SK-N-SH (cell line): Measurements from ENCODE around the gene PPP1R27. TPM values are rescaled to one million over a fixed set of nuclear protein-coding genes. Genes with fewer than 3 reads are reported as not detected.

Experiments used
- CTCF ChIA-PET: fragments of 300-600, 350-600 bp; formaldehyde crosslinking; extraction: SDS; loops from one replicate; lab custom pipeline; 2021; lab: Yijun Ruan, JAX
- POLR2A ChIA-PET: fragments of 350-600 bp; sonication (Branson Sonifier 250); formaldehyde crosslinking; extraction: SDS; loops from one replicate; lab custom pipeline; 2020; ENCODE audit warnings: antibody characterized with exemption, inconsistent platforms; lab: Yijun Ruan, JAX
- DNase-seq: peaks from one replicate; pipeline ENCODE4 v3.0.0; 2012
- H2AFZ ChIP-seq: fragments of 200-600 bp; sonication (generic); 2 replicates; pipeline ENCODE4 v1.8.1; 2016; ENCODE audit warnings: antibody characterized with exemption, mild to moderate bottlenecking, low read depth
- H3F3A ChIP-seq: fragments of 200-600 bp; sonication (generic); replicated peaks from 2 replicates; pipeline ENCODE3; 2016; ENCODE audit warnings: antibody characterized with exemption, mild to moderate bottlenecking; ENCODE audit not compliant: insufficient read depth
- H3K27ac ChIP-seq, 2 experiments: fragments of 200-500 bp in 1 of 2; fragments of 200-600 bp in 1 of 2; sonication (Bioruptor generic) in 1 of 2; sonication (generic), shearing (Covaris generic) in 1 of 2; 2 replicates each; pipeline versions ENCODE4 v1.5.1 to v1.6.1; 2014 to 2016; ENCODE audit warnings: low read depth in 2 of 2, inconsistent platforms in 1 of 2, low read length in 1 of 2, mild to moderate bottlenecking in 1 of 2, mixed read lengths in 1 of 2
- H3K27me3 ChIP-seq: fragments of 200-600 bp; sonication (generic), shearing (Covaris generic); 2 replicates; pipeline ENCODE4 v1.6.1; 2016; ENCODE audit warnings: mixed run types; ENCODE audit not compliant: insufficient read depth
- H3K36me3 ChIP-seq, 2 experiments: fragments of 200-500 bp in 1 of 2; fragments of 200-600 bp in 1 of 2; sonication (Bioruptor generic) in 1 of 2; sonication (generic) in 1 of 2; replicated peaks in 1 of 2; 2 replicates each; pipeline versions ENCODE3 to v1.5.1; 2014 to 2016; ENCODE audit warnings: low read length in 1 of 2, mild to moderate bottlenecking in 1 of 2; ENCODE audit not compliant: insufficient read depth in 2 of 2, control insufficient read depth in 1 of 2
- H3K4me1 ChIP-seq, 2 experiments: fragments of 200-500 bp in 1 of 2; fragments of 200-600 bp in 1 of 2; sonication (Bioruptor generic) in 1 of 2; sonication (generic), shearing (Covaris generic) in 1 of 2; 2 replicates each; pipeline versions ENCODE4 v1.5.1 to v1.6.1; 2014 to 2016; ENCODE audit warnings: low read depth in 1 of 2, low read length in 1 of 2, mixed run types in 1 of 2; ENCODE audit not compliant: insufficient read depth in 2 of 2, control insufficient read depth in 1 of 2
- H3K4me2 ChIP-seq: fragments of 200-600 bp; sonication (generic), shearing (Covaris generic); 2 replicates; pipeline ENCODE4 v1.6.1; 2017; ENCODE audit warnings: mixed run types
- H3K4me3 ChIP-seq, 2 experiments: fragments of 200-500 bp in 1 of 2; fragments of 200-600 bp in 1 of 2; sonication (Bioruptor generic) in 1 of 2; sonication (generic), shearing (Covaris generic) in 1 of 2; 2 replicates each; pipeline versions ENCODE4 v1.5.1 to v1.8.1; 2014 to 2016; ENCODE audit warnings: low read depth in 2 of 2, inconsistent platforms in 1 of 2, low read length in 1 of 2, mild to moderate bottlenecking in 1 of 2, mixed read lengths in 1 of 2, moderate library complexity in 1 of 2
- H3K79me2 ChIP-seq: fragments of 200-600 bp; sonication (generic); 2 replicates; pipeline ENCODE4 v1.8.1; 2017; ENCODE audit warnings: mild to moderate bottlenecking; ENCODE audit not compliant: insufficient read depth
- H3K9ac ChIP-seq: fragments of 200-600 bp; sonication (generic); 2 replicates; pipeline ENCODE4 v1.6.1; 2017; ENCODE audit warnings: mixed run types
- H3K9me2 ChIP-seq: fragments of 200-600 bp; sonication (generic); 2 replicates; pipeline ENCODE4 v1.6.1; 2017; ENCODE audit warnings: mixed run types
- H3K9me3 ChIP-seq: fragments of 200-600 bp; sonication (generic); 2 replicates; pipeline ENCODE4 v1.6.1; 2017; ENCODE audit warnings: mixed run types, mild to moderate bottlenecking, moderate library complexity
- H4K20me1 ChIP-seq: fragments of 200-600 bp; sonication (generic); 2 replicates; pipeline ENCODE4 v1.6.1; 2017; ENCODE audit warnings: mild to moderate bottlenecking, mixed run types; ENCODE audit not compliant: insufficient read depth
- CHD2 ChIP-seq: fragments of 150-350 bp; IDR thresholded peaks from 2 replicates; pipeline ENCODE4 v1.6.1; 2018; ENCODE audit warnings: low read length; ENCODE audit not compliant: partially characterized antibody
- CTCF ChIP-seq: fragments of 200-600 bp; sonication (generic); IDR thresholded peaks from 2 replicates; pipeline ENCODE4 v1.6.1; 2017; ENCODE audit warnings: antibody characterized with exemption, mild to moderate bottlenecking, moderate library complexity
- ELF1 ChIP-seq: IDR thresholded peaks from 2 replicates; pipeline ENCODE4 v1.4.0; 2012
- EP300 ChIP-seq, 2 experiments: IDR thresholded peaks; 2 replicates each; pipeline versions ENCODE4 v1.4.0 to v1.6.1; 2012; ENCODE audit warnings: borderline replicate concordance in 1 of 2, low read depth in 1 of 2, low read length in 1 of 2
- FOXJ3 ChIP-seq: sonication (generic); formaldehyde crosslinking; IDR thresholded peaks from 2 replicates; pipeline ENCODE4 v1.5.1; 2020; ENCODE audit warnings: mild to moderate bottlenecking, missing genetic modification reagents
- MEF2A ChIP-seq: IDR thresholded peaks from 2 replicates; pipeline ENCODE4 v1.4.0; 2012; ENCODE audit warnings: low read depth, borderline replicate concordance
- MXI1 ChIP-seq: IDR thresholded peaks from 2 replicates; pipeline ENCODE4 v1.6.1; 2012; ENCODE audit warnings: mild to moderate bottlenecking, low read depth, low read length, improper control_type of control experiment
- POLR2AphosphoS5 ChIP-seq: IDR thresholded peaks from 2 replicates; pipeline ENCODE4 v1.6.1; 2012; ENCODE audit warnings: low read depth, low read length
- RCOR1 ChIP-seq: fragments of 150-350 bp; IDR thresholded peaks from 2 replicates; pipeline ENCODE4 v1.6.1; 2017; ENCODE audit warnings: antibody characterized with exemption, low read length
- USF2 ChIP-seq: fragments of 150-350 bp; IDR thresholded peaks from 2 replicates; pipeline ENCODE4 v1.6.1; 2017; ENCODE audit warnings: antibody characterized with exemption, low read length, low read depth, borderline replicate concordance
- WGBS: methylation state at CpG from one replicate; pipeline ENCODE4 v1.1.6; 2017; ENCODE audit warnings: low lambda C conversion rate; 5-methylcytosine and 5-hydroxymethylcytosine counted together
- polyA plus RNA-seq, 3 experiments: library from polyadenylated mRNA; depleted of rRNA; stranded (reverse); fragments of >200 nt; gene quantifications; 2 replicates each; pipeline ENCODE4 v1.2.3, GENCODE V29; 2012

Gene PPP1R27
- polyA plus RNA-seq, 1 of the 3 experiments (the other 2 are of a cell fraction) = 0.07 TPM

GRCh38 chr17:81808778-81809555 is 25.9 kb downstream of the PPP1R27 start:
- TF ChIP-seq POLR2AphosphoS5 (no peak), CTCF (peak; percentile 37)
- TF ChIP-seq, all 33 proteins: peak for 1
- CTCF ChIA-PET = interaction anchor here (1.0 to 7.3 kb wide), 10 partner anchors 9 to 94 kb away, joined by 3 to 60 read pairs (median 5); partner anchors contain the start of gene MCRIP1
- WGBS = 22% methylated on average over 13 of the region's 20 CpGs

DNA sequence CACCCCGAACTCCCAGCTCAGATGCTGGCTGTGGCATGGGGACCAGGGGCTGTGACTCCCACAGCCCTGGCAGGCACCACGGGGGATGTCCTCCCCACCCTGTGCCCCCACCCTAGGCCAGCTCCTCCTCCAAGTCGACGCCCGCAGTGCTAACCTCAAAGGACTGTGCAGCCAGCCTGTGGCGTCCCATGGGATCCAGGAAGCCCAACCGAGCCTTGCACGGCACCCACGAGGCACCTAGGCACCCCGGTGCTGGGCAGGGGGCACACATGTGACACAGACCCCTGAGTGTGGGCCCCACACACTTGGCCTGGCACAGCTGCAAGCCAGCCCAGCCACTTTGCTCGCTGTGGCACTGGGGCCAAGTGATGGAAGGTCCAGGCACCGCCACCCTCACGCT is 27.0 kb downstream of the PPP1R27 start:
- H3K4me2 ChIP-seq = no peak overlapping the region
- peaks cover 0 to 33% of the 10 kb centered on the region in 2 experiments; a peak in 1 of 4 replicates for H3K4me1 ChIP-seq
- DNase-seq = no peak
- no peak overlapping the region for H2AFZ ChIP-seq
- TF ChIP-seq CHD2 = no peak
- TF ChIP-seq MEF2A = no peak
- TF ChIP-seq MXI1 = no peak
- TF ChIP-seq RCOR1 = no peak
- TF ChIP-seq USF2 = no peak
- no peak for TF ChIP-seq ELF1
- TF ChIP-seq FOXJ3 = no peak
- no peak for TF ChIP-seq EP300 (IDR thresholded peaks at IDR 0.05; ENCODE audit: borderline replicate concordance in 1 of 2, low read depth in 1 of 2, low read length in 1 of 2)
- CTCF ChIA-PET = interaction anchor here (1.1 to 7.3 kb wide), 12 partner anchors 10 to 152 kb away, joined by 3 to 60 read pairs (median 6); partner anchors contain the start of gene MCRIP1
- POLR2A ChIA-PET = interaction anchor here (0.8 to 1.1 kb wide), 3 partner anchors 13 to 25 kb away, joined by 3 to 6 read pairs (median 3); partner anchors contain the start of gene MCRIP1
- no peaks in the 10 kb centered on the region for H3K9me3 ChIP-seq
- no peaks in the 10 kb centered on the region for H3K9me2 ChIP-seq
- peaks cover 80% of the 10 kb centered on the region for H3K27me3 ChIP-seq
- H3F3A ChIP-seq = no peaks in the 10 kb centered on the region
- H3K79me2 ChIP-seq = no peaks in the 10 kb centered on the region
- H3K27ac ChIP-seq = no peak overlapping the region
- H3K4me3 ChIP-seq = no peak overlapping the region
- H3K36me3 ChIP-seq = no peaks in the 10 kb centered on the region
- no peaks in the 10 kb centered on the region for H4K20me1 ChIP-seq
- H3K9ac ChIP-seq = no peak overlapping the region
- 40% methylated on average over 6 of the region's 13 CpGs for WGBS

More at GRCh38 chr17:81808778-81809555, 25.9 kb downstream of the PPP1R27 start:
- Histone ChIP-seq H3K4me2 (no peak overlapping the region), H2AFZ (no peak overlapping the region), H3K9me2 (no peaks in the 10 kb centered on the region), H3K9me3 (no peaks in the 10 kb centered on the region), H3K27ac (no peak overlapping the region), H3K9ac (no peak overlapping the region), H3K79me2 (no peaks in the 10 kb centered on the region), H3F3A (no peaks in the 10 kb centered on the region), H3K36me3 (no peaks in the 10 kb centered on the region), H3K4me1 (peaks cover 0 to 35% of the 10 kb centered on the region in 2 experiments; a peak in 1 of 4 replicates), H3K4me3 (no peak overlapping the region), H3K27me3 (peaks cover 70% of the 10 kb centered on the region), H4K20me1 (no peaks in the 10 kb centered on the region)
- DNase-seq = peak; percentile 77
- POLR2A ChIA-PET = interaction anchor here (0.6 kb wide), 1 partner anchor 569 kb away, joined by 4 read pairs; no protein-coding TSS in a partner anchor
